ENCODE results near the gene LPP. TPM values are rescaled to one million over a fixed set of nuclear protein-coding genes. Genes with fewer than 3 reads are reported as not detected.

Gene LPP
- total RNA-seq, 1 donor from 2014 or later: 11.7 TPM

- DNase-seq: no peak
These were observed 118.8 kb downstream of the LPP start for GRCh38 chr3:188272481-188273372.

- DNase-seq: no peak
These were observed 120.4 kb downstream of the LPP start for GRCh38 chr3:188274249-188274915.

GRCh38 chr3:188276375-188276774, 122.4 kb downstream of the LPP start:
- DNase-seq: no peak

GRCh38 chr3:188278717-188279324, 124.9 kb downstream of the LPP start:
- no peak for DNase-seq

GRCh38 chr3:188279502-188280335, 125.8 kb downstream of the LPP start:
- DNase-seq: no peak

GRCh38 chr3:188280627-188281026, 126.7 kb downstream of the LPP start:
- no peak for DNase-seq

GRCh38 chr3:188282871-188283270, 128.9 kb downstream of the LPP start:
- no peak for DNase-seq

GRCh38 chr3:188283347-188283746, 129.4 kb downstream of the LPP start:
- DNase-seq: no peak

- DNase-seq: no peak
These were observed 130.7 kb downstream of the LPP start for GRCh38 chr3:188284455-188285212.

- DNase-seq: no peak
These were observed 132.1 kb downstream of the LPP start for GRCh38 chr3:188286087-188286513.

GRCh38 chr3:188287339-188287738, 133.4 kb downstream of the LPP start:
- no peak for DNase-seq

GRCh38 chr3:188287762-188288505, 134.0 kb downstream of the LPP start:
- no peak for DNase-seq

- DNase-seq: no peak
These were observed 138.3 kb downstream of the LPP start for GRCh38 chr3:188292251-188292650.

- DNase-seq: no peak
These were observed 138.9 kb downstream of the LPP start for GRCh38 chr3:188292827-188293226.

- DNase-seq: no peak
These were observed 140.2 kb downstream of the LPP start for GRCh38 chr3:188294113-188294512.

- DNase-seq: no peak
These were observed 141.0 kb downstream of the LPP start for GRCh38 chr3:188294823-188295487.

GRCh38 chr3:188295876-188296275, 141.9 kb downstream of the LPP start:
- no peak for DNase-seq

- DNase-seq: no peak
These were observed 143.0 kb downstream of the LPP start for GRCh38 chr3:188296761-188297612.

- DNase-seq: no peak
These were observed 144.6 kb downstream of the LPP start for GRCh38 chr3:188298585-188298984.
